Activated naive CD8-positive, alpha-beta T cell treated with anti-CD3 and anti-CD28 coated beads, Interleukin-2, amount 50 U/mL, for 24 hours (primary cell): ENCODE measurements around the gene CNOT8.

Experiments used
- ATAC-seq: fragments of 150-1000 bp; cut with Tn5 transposase; one replicate; pipeline ENCODE4 v1.10.0; 2021
- DNase-seq: peaks from one replicate; pipeline ENCODE4 v3.0.0; 2021
- H3K27ac Mint-ChIP-seq: one replicate; pipeline ENCODE4 v1.8.0; 2021; ENCODE audit warnings: mild to moderate bottlenecking, mixed read lengths
- H3K27me3 Mint-ChIP-seq: one replicate; pipeline ENCODE4 v1.8.0; 2021; ENCODE audit warnings: mixed read lengths
- H3K36me3 Mint-ChIP-seq: one replicate; pipeline ENCODE4 v1.8.0; 2021; ENCODE audit warnings: low read depth, mixed read lengths
- H3K4me1 Mint-ChIP-seq: one replicate; pipeline ENCODE4 v1.8.0; 2021; ENCODE audit warnings: mixed read lengths
- H3K4me3 Mint-ChIP-seq: one replicate; pipeline ENCODE4 v1.8.0; 2021; ENCODE audit warnings: mild to moderate bottlenecking, moderate library complexity, mixed read lengths
- H3K9me3 Mint-ChIP-seq: one replicate; pipeline ENCODE4 v1.8.0; 2021; ENCODE audit warnings: mixed read lengths

CNOT8 gene

DNA sequence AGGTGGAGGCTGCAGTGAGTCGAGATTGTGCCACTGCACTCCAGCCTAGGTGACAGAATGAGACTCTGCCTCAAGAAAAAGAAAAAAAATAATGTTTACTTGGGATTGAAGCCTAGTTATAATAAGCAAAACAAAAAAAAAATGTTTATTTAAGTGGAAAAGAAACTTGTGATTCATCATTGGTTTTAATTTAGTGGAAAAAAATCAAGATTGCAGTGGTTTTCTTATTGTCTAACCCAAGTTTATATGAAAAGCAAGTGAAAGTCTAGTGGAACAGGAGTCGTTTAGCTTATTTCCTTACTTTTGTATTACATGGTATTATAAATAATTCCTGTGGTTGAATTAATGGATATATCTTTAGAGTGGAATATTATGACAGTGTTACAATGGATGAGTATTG, 8.4 kb downstream of the CNOT8 start:
- Mint-ChIP-seq H3K27me3 (no peaks in the 10 kb centered on the region), H3K4me1 (peaks cover 44% of the 10 kb centered on the region), H3K27ac (peak overlapping the region; percentile 24), H3K36me3 (peaks cover 58% of the 10 kb centered on the region), H3K4me3 (no peak overlapping the region), H3K9me3 (no peaks in the 10 kb centered on the region)
- no peak for ATAC-seq
- no peak for DNase-seq

DNA sequence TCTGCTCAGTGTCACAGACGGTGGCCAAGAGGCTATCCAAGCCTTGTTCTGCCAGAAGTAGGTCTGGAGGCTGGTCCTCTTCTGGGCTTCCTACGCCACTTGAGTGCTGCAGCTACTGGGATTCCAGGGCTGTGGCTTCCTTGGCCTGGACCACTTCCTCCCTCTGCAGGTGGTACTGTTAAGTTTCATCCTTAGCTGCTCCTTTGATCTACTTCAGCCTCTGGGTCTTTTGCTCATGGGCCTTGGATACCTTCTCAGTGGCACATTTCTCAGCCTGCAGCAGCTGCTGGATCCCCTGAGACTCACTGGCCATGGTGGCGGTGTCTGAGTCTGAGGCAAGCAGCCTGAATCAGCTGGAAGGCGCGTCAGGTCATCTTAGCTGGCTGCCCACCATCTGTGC, 10.3 kb downstream of the CNOT8 start:
- no peaks in the 10 kb centered on the region for H3K9me3 Mint-ChIP-seq
- H3K4me3 Mint-ChIP-seq, result no peak overlapping the region
- H3K36me3 Mint-ChIP-seq, result peaks cover 58% of the 10 kb centered on the region
- H3K4me1 Mint-ChIP-seq, result peaks cover 28% of the 10 kb centered on the region
- ATAC-seq (peak; percentile 52), DNase-seq (no peak)
- no peaks in the 10 kb centered on the region for H3K27me3 Mint-ChIP-seq
- no peak overlapping the region for H3K27ac Mint-ChIP-seq

DNA sequence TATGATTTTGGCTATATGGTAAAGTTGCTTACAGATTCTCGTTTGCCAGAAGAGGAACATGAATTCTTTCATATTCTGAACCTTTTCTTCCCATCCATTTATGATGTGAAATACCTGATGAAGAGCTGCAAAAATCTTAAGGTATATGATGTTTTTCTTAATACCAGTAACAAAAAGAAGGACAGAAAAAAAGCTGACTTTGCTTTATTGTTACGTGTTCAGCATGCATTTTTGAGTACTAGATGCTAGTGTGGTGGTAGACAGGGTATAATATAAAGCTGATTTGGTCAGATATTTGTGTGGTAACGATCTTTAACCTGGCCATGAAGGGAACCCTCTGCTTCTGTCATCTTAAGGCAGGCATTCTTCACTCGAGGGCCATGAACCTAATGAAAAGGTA, 13.3 kb downstream of the CNOT8 start:
- peaks cover 57% of the 10 kb centered on the region for H3K36me3 Mint-ChIP-seq
- no peak overlapping the region for H3K27ac Mint-ChIP-seq
- peaks cover 5% of the 10 kb centered on the region for H3K4me1 Mint-ChIP-seq
- ATAC-seq, result no peak
- no peaks in the 10 kb centered on the region for H3K9me3 Mint-ChIP-seq
- no peak overlapping the region for H3K4me3 Mint-ChIP-seq
- DNase-seq, result no peak
- no peaks in the 10 kb centered on the region for H3K27me3 Mint-ChIP-seq

DNA sequence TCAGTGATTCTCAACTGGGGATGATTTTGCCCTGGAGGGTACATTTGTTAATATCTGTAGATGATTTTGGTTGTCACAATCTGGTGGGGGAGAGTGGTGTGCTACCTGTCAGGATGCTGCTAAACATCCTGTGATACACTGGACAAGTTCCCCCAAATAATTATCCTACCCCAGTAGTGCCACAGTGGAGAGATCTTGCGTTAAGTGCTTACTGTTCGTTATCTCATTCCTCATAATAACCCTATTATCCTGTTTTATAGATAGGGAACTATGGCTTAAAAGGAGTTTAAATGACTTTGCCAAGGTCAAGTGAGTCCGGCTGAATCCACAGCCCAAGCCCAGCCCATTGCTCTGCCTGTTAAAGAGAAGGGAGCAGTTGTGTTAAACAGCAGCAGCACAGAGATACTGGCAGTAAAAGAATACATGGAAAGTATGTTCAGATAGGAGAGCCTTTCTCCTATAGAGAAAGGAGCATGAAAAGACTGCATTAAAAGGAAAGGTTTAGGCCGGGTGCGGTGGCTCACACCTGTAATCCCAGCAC, 15.4 kb downstream of the CNOT8 start:
- ATAC-seq (no peak), DNase-seq (no peak)
- H3K27ac Mint-ChIP-seq, result peak overlapping the region; percentile 25
- no peaks in the 10 kb centered on the region for H3K27me3 Mint-ChIP-seq
- peaks cover 8% of the 10 kb centered on the region for H3K9me3 Mint-ChIP-seq
- peaks cover 64% of the 10 kb centered on the region for H3K36me3 Mint-ChIP-seq
- H3K4me1 Mint-ChIP-seq, result no peaks in the 10 kb centered on the region
- H3K4me3 Mint-ChIP-seq, result no peak overlapping the region

DNA sequence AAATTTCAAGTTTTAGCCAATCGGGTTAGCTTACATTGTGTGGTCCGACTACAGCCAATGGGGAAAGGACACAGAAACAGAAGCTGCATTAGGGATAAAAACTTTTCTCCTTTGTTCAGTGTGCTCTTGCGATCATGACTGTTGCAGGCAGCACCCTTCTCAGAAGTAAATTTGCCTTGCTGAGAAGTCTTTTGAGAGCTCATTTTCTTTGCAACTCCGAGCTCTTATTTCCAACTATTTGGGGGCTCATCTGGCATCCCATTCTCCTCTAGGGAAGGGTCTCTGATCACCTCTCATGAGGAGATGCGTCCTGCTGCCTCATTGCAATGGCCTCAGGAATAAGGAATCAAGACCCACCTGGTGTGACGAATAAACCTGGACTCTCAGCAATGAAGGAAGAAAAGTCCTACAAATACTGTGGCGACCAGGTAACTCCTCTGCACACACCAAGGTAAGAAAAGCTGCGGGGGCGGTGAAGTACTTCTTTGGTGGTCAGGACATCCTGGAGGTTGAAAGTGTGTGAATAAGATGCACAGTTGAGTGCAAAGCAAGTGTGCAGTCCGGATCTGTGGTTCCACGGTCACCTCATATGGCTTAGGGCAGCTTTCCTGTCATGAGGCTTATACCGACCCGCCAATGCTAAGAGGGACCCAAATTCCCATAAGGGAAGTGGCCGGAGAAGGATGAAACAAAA, 20.4 kb downstream of the CNOT8 start:
- Mint-ChIP-seq H3K4me3 (no peak overlapping the region), H3K27me3 (no peaks in the 10 kb centered on the region), H3K4me1 (no peaks in the 10 kb centered on the region), H3K9me3 (peaks cover 19% of the 10 kb centered on the region), H3K36me3 (peaks cover 77% of the 10 kb centered on the region), H3K27ac (no peak overlapping the region)
- ATAC-seq, result no peak
- no peak for DNase-seq

DNA sequence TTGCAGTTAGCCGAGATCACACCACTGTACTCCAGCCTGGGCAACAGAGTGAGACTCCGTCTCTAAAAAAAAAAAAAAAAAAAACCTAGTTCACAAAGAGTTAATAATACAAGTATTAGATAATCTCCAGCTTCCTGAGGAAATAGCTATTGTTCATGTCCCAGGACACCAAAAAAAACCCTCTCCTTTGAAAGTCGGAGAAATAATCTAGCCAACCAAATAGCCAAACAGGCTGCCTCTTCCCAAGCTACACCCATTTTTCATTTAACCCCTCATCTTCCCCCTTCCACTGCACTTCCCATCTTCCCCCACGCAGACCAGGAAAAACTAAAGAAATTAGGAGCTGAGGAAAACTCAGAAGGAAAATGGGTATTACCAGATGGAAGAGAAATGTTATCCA, 23.6 kb downstream of the CNOT8 start:
- Mint-ChIP-seq H3K27me3 (no peaks in the 10 kb centered on the region), H3K4me3 (no peak overlapping the region), H3K36me3 (peaks cover 82% of the 10 kb centered on the region), H3K9me3 (peaks cover 36% of the 10 kb centered on the region), H3K27ac (no peak overlapping the region), H3K4me1 (no peaks in the 10 kb centered on the region)
- DNase-seq, result no peak
- no peak for ATAC-seq

DNA sequence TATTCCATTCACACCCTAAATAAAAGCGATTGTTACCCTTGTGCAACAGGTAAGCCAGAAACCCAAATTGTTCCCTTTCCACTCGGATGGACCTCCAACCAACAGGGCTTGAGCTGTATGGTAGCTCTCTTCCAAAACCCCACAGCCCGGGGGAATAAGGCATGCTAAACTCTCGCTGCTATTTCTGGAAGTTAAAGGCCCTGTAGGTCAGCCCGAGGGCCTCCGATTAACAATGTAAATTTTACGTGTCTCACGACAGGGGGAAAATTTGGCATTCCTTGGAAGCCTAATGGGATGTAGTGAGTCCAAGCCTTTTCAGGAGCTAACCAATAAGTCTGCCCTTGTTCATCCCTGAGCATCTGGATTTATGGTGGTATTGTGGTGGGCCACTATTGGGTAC, 26.0 kb downstream of the CNOT8 start:
- ATAC-seq, result no peak
- no peak for DNase-seq
- H3K36me3 Mint-ChIP-seq, result peaks cover 87% of the 10 kb centered on the region
- H3K27ac Mint-ChIP-seq, result no peak overlapping the region
- H3K4me1 Mint-ChIP-seq, result no peaks in the 10 kb centered on the region
- peaks cover 40% of the 10 kb centered on the region for H3K9me3 Mint-ChIP-seq
- H3K4me3 Mint-ChIP-seq, result no peak overlapping the region
- H3K27me3 Mint-ChIP-seq, result no peaks in the 10 kb centered on the region

DNA sequence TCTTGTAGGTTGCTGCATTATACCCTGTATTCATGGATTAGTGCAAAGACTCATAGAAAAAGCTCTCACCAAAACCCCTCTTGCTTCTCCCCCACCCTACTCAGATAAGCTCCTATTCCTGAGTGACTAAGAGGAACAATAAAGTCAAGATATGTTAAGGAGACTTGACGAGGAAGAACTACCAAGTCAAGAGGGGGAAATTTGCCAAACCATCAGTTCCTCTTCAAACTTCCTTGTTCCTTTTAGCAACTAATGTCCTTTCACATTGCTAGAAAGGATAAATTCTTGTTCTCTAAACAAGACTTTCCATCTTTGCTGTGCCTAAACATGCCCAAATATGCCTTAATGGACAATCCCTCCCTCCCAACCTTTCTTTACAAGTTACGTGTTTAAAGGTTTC, 27.0 kb downstream of the CNOT8 start:
- peaks cover 36% of the 10 kb centered on the region for H3K9me3 Mint-ChIP-seq
- ATAC-seq, result no peak

DNA sequence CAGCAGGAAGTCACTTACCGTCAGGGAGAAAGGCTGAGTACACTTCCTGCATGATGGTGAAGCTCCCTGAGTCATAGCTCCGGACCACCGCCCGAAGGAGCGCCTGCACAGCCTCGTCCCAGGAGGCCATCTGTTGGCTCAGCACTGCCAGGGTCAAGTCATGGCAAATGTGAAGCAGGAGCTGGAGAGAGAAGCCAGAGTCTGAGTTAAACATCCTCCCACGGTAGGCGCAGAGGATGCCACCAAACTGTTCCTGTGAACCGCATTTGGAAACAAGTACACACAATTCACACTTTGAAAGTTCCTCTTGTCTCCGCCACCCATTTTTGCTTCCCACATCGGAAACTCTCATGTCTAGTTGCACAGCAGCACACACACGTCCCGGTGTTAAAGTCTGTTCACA, 33.9 kb downstream of the CNOT8 start:
- Mint-ChIP-seq H3K27me3 (no peaks in the 10 kb centered on the region), H3K27ac (no peak overlapping the region), H3K36me3 (peaks cover 74% of the 10 kb centered on the region), H3K4me1 (no peaks in the 10 kb centered on the region), H3K4me3 (no peak overlapping the region), H3K9me3 (peaks cover 14% of the 10 kb centered on the region)
- ATAC-seq, result no peak
- DNase-seq, result no peak

More for the DNA sequence above, 27.0 kb downstream of the CNOT8 start:
- no peak for DNase-seq
- Mint-ChIP-seq H3K27ac (no peak overlapping the region), H3K36me3 (peaks cover 84% of the 10 kb centered on the region), H3K4me3 (no peak overlapping the region), H3K27me3 (no peaks in the 10 kb centered on the region), H3K4me1 (no peaks in the 10 kb centered on the region)

DNA sequence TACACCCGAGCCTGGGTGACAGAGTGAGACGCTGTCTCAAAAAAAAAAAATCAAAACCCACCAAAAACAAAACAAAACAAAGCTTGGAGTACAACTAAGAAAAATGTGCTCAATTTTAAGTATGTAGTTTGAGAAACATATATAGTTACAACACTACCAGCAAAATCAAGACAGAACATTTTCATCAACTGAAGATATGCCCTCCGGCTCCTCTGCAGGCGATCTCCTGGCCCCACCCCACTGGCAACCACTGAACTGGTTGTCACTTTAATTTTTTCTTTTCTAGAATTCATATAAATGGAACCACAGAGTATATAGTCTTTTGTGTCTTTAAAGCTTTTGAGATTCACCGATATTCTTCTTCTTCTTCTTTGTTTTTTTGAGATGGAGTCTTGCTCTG, 35.0 kb downstream of the CNOT8 start:
- Mint-ChIP-seq H3K9me3 (peaks cover 6% of the 10 kb centered on the region), H3K36me3 (peaks cover 71% of the 10 kb centered on the region), H3K27ac (no peak overlapping the region), H3K4me1 (no peaks in the 10 kb centered on the region), H3K27me3 (no peaks in the 10 kb centered on the region), H3K4me3 (no peak overlapping the region)
- no peak for DNase-seq
- no peak for ATAC-seq

DNA sequence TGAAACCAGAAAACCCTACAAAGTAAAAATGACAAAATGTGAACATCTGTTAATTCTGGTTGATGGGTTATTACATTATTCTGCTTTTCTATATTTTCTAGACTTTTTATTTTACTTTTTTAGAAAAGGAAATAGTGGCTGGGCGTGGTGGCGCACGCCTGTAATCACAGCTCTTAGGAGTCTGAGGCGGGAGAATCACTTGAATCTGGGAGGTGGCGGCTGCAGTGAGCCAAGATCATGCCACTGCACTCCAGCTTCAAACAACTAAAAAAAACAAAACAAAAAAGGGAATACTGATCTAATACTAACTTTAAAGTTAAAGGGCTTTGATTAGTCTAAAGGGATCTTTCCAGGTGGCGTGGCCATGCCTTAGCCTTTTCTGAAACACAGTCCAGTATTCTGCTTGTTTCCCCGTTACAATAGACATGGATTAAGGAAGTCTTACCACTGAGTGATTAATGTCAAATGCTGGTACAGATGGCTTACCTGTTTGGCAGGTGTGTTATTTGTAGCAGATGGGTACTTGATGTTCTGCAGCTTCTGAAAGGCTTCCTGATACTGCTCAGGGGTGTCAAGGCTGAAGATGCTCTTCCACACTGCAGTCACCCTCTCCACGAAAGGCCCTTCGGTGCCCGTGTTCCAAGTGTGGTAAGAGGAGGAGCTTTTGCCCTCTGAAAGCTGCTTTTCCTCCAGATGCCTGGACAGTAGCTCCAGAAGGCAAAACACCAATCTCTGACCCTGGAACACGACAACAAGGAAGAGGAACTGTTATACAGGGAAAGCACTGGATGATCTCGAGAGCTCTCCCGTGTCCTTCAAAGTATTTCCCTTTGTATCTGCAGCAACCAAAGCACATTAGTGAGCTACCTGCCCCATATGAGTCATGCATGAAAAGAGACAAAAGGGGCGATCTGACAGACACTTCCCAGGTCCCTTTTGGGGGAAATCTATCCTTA, 37.5 kb downstream of the CNOT8 start:
- DNase-seq (no peak), ATAC-seq (no peak)
- Mint-ChIP-seq H3K27ac (no peak overlapping the region), H3K4me3 (no peak overlapping the region), H3K9me3 (no peaks in the 10 kb centered on the region), H3K27me3 (no peaks in the 10 kb centered on the region), H3K36me3 (peaks cover 75% of the 10 kb centered on the region), H3K4me1 (no peaks in the 10 kb centered on the region)

DNA sequence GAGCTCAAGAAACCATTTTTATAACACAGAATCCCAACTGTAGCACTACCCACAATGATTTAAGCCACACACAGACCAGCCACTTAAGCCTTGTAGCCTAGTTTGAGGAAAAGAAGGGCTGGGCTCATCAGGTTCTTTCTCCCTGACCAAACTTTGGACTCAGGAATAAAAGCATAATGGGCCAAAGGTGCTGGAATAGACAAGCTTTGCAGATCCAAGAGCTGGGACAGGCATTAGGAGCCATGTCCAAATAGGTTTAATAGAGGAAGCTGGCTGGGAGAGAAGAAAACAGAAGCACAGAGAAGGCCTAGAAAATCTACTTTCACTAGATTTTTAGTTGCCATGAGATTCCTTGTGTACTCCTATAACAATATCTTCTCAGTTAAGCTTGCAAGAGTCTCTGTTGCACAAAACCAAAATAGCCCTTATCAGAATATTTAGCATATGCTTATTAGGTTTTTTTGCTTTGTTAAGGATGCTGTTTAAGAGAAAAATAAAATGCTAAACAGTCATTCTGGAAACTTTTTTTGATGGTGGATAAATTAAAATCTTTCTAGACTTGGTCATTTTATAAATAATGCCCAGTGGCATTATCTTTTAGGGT, 38.2 kb downstream of the CNOT8 start:
- peaks cover 71% of the 10 kb centered on the region for H3K36me3 Mint-ChIP-seq
- no peak for DNase-seq
- no peak overlapping the region for H3K27ac Mint-ChIP-seq
- no peak for ATAC-seq
- no peaks in the 10 kb centered on the region for H3K27me3 Mint-ChIP-seq
- no peaks in the 10 kb centered on the region for H3K9me3 Mint-ChIP-seq
- no peaks in the 10 kb centered on the region for H3K4me1 Mint-ChIP-seq
- H3K4me3 Mint-ChIP-seq, result no peak overlapping the region

DNA sequence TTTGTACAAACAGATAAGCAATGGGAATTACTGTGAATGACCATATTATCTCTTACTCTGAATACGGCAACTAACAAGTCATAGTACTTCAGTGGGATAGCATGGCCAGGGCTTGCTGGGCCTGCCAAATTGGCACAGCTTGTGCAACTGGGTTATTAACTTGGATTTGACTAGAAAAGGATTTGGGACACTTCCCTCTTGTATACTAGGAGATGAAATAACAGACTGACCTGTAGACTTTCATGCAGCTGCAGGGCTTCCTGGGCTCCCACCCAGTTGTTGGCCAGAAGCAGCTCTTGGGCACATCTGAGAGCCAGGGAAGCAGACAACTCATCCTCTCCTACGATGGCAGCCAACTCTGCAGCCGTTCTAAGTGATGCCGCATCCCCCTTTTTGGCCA, 39.8 kb downstream of the CNOT8 start:
- no peak overlapping the region for H3K27ac Mint-ChIP-seq
- no peaks in the 10 kb centered on the region for H3K27me3 Mint-ChIP-seq
- H3K4me1 Mint-ChIP-seq, result no peaks in the 10 kb centered on the region
- peaks cover 77% of the 10 kb centered on the region for H3K36me3 Mint-ChIP-seq
- no peaks in the 10 kb centered on the region for H3K9me3 Mint-ChIP-seq
- ATAC-seq (no peak), DNase-seq (no peak)
- no peak overlapping the region for H3K4me3 Mint-ChIP-seq

DNA sequence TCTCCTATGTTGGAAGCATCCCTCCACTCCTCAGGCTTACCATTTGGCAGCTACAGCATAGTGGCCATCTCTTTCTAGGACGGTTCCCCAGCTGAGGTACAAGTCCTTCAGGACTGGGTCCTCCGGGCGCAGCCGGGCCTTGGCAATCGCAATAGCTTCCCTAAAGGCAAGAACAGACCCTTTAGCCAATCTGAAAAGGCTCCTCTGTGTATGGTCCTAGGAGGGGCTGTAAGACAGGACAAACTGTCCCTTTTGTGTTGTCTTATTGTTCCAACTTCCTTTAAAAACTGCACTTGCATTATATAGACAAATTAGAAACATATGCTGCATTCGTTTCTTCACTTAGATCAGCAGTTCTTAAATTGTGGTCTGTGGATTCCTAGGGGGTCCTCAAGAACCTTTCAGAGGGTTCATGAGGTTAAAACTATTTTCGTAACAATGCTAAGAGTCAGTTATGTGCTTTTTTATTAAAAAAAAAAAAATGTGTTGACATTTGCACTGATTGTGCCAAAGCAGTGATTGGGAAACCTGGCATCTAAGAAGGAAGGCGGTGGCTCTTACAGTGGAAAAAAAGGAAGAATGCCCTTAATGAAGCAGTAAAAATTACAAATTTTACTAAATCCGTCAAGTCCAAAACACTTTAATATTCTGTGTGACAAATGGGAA, 40.9 kb downstream of the CNOT8 start:
- Mint-ChIP-seq H3K36me3 (peaks cover 75% of the 10 kb centered on the region), H3K27me3 (no peaks in the 10 kb centered on the region)

More for the DNA sequence above, 40.9 kb downstream of the CNOT8 start:
- no peak overlapping the region for H3K27ac Mint-ChIP-seq
- ATAC-seq (no peak), DNase-seq (no peak)
- H3K9me3 Mint-ChIP-seq, result no peaks in the 10 kb centered on the region
- H3K4me3 Mint-ChIP-seq, result no peak overlapping the region
- H3K4me1 Mint-ChIP-seq, result no peaks in the 10 kb centered on the region
